NCI-H510A (cell line): Measurements from ENCODE around the gene ENTREP1.
"Not testable (repeated sequence)": the region's sequence is repeated elsewhere in the genome, so short reads cannot be mapped to it uniquely, and the experiment has no call there.

ENCODE experiments used
- DNase-seq: peaks from one replicate; lab custom pipeline; 2025; lab: John Stamatoyannopoulos, UW

ENTREP1 gene

DNA sequence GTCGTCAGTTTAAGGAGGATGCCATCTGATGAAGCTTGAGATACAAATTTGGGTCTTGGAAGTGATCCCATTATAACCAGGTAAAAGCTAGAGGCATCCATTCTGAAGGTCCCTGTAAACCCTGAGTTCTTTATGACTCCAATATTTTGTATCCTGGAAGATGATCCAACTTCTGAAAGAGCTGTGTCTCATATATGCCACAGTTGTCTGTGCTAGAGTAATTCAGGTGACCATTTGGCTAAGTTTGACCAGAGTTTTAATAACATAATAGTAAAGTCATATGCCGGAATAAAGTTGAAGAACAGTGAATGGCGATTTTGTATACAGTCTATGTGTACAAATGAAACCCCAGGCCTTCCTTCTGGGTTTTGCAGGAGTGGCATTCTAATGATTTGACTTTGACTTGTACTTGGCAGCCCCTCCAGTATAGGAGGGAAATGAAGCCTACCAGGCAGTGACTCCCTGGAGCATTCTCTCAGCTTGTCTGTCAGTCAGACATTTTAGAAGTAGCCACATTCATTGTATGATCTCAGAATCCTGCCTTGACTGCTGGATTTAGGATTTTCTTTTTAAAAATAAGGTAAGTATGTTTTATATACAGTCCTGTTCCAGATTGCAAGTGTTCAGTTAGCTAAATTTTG lies 39.6 kb downstream of the ENTREP1 start:
- no peak for DNase-seq

GRCh38 chr9:69370430-69370829 lies 45.4 kb downstream of the ENTREP1 start:
- no peak for DNase-seq

GRCh38 chr9:69371001-69371400 lies 46.0 kb downstream of the ENTREP1 start:
- no peak for DNase-seq

DNA sequence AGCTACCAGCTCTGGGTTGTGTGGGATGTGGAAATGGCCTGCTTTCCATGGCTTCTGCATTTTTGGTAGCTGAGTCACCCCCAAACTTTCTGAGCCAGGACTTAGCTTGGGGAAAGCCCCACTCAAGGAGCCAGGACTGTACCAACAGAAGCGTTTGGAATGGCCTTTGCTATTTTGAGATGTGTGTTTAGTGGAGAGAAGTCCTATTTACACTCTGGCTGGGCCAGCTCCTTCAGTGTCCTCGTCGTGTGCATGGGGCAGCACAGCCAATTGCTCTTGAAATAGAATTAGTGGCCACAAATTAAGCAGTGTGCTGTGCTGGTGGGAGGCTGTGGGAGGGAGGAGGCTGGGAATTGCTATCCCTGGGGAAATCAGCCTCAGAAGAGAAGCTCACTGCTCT lies 51.6 kb downstream of the ENTREP1 start:
- no peak for DNase-seq

DNA sequence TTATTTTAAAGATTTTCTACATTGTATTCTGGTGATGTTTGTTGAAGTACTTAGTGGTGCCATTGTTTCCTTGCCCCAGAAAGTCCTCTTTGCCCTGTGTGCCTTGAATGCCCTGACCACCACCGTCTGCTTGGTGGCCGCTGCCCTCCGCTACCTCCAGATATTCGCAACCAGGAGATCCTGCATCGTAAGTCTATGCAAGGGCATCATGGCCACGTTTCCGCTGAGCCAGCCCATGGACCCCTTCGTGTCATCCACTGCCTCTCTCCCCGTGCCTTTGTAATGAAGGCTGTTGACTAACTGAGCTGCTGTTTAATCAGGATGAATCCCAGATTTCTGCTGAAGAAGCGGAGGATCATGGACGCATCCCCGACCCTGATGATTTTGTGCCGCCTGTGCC lies 52.3 kb downstream of the ENTREP1 start:
- no peak for DNase-seq

GRCh38 chr9:69377981-69378380 lies 53.0 kb downstream of the ENTREP1 start:
- DNase-seq, result no peak

DNA sequence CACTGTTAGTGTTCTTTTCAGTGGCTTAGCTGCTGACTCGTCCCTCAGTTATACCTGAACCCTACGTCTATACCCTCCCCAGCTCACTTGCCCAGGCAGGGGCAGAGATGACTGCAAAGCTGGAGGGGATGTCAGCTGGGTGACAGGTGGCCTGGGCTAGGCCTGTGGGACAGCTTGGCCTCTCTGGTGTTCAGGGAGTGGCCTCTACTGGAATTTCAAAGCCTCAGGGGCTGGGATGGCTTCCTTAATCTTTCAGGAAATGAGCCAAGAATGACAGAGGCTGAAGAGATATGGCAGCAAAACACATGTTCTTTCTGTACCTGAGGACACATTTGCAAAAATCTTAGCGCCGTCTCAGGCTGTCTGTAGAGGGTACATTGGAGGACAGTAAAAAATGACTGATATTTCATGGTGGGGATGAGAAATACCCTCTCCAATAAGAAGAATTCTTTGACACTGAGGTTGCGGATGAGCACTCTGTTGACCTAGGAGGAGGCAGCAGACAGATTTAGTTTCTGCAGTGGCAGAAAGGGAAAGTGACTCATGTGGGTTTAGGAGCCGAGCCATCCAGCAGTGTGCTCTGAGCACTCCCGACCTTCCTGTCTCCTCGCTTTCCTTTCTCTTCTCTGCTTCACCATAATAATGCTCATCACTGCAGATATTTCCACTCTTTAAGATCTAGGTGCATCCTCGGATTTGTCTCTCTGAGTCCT lies 54.4 kb downstream of the ENTREP1 start:
- DNase-seq, result no peak

DNA sequence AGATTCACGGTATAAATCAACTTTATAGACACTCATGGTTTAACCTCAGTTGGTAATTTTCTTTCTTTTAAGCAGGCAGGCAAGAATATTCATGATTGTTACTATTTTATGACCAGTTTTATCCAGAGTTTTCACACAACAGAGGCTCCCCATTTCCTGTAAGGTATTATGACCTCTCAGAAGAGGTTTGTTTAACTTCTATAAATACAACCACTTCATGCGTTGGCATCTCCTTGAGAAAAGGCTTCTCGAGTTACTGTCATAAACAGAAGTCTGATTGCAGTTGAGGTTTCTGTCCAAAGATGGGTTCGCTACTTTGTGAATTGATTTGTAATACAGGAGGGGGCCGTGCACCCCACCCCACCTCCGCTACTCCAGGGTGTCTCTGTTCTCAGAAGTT lies 55.3 kb downstream of the ENTREP1 start:
- no peak for DNase-seq

- DNase-seq, result no peak
Observed at GRCh38 chr9:69380811-69381210, 55.8 kb downstream of the ENTREP1 start.

DNA sequence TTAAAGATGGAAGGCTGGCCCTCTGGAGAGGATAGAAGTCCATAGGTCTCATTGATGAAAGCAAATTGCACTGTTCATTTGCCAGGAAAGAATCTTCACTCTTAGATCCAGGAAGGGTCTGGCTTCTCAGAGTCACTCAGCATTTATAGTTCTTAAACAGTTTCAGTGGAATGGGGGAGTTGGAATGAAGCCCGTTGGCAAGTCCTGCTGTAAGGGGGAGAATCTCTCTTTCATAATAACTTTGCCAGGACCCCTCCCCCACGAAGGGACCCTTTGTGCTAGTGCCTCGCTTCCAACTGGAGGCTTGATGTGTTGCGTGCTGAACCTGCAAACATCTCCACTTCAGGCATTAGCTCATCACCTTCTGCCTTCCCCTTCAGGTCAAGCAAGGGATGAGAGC lies 57.1 kb downstream of the ENTREP1 start:
- no peak for DNase-seq

DNA sequence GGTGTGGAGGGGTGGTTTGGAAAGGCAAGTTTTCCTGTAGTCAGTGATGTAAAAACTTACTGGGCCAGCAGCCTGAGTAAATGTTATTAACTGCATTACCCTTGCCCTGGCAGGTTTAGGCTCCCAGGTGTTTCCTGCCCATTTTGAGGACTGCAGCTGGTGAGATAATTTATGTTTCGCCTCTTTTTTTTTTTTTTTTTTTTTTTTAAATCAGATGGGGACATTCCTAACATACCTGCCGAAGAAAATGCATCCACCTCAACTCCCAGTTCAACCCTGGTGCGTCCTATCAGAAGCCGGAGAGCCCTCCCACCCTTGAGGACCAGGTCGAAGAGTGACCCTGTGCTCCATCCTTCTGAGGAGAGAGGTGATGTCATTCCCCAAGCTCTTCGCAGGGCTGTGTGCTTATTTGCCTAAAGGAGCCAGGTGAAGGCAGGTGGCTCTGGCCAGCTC lies 60.6 kb downstream of the ENTREP1 start:
- DNase-seq, result no peak

DNA sequence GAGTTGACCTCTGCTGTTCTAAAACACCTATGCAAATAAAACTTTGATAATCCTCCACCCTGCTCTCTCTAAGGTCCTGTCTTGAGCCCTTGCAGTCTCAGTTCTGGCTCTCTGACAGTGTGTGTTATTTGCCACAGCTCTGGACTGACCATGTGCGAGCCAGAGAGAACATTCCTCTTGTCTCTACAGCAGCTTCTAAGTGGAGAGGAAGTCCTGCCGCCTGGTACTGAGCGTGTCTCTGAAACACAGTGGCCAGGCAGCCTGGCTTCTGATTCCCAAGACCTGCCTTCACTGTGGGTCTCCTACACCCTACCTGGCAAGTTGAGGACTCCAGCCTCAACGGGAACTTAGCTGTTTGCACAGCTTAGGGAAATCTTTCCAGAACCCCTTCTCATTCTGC lies 61.6 kb downstream of the ENTREP1 start:
- DNase-seq, result no peak

DNA sequence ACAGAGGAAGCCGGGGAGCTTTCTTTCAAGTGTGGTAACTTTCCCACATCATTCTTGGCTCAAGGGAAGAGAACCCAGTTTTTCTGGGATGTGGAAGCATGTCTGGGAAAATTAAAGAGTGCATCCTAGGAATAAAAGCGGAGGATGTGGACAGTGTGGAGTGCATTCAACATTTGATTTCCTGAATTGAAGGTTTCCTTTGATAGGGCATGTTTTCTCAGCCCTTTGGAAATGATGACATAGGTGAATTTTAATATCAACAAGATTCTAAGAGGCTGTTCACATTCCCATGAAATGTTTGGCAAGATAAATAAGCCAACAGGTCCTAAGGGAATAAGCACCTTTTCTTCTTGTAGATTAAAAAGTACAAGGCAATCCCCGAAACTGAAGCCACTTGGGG lies 63.6 kb downstream of the ENTREP1 start:
- no peak for DNase-seq

- DNase-seq, result no peak
Observed at GRCh38 chr9:69389437-69389995, 64.5 kb downstream of the ENTREP1 start.

DNA sequence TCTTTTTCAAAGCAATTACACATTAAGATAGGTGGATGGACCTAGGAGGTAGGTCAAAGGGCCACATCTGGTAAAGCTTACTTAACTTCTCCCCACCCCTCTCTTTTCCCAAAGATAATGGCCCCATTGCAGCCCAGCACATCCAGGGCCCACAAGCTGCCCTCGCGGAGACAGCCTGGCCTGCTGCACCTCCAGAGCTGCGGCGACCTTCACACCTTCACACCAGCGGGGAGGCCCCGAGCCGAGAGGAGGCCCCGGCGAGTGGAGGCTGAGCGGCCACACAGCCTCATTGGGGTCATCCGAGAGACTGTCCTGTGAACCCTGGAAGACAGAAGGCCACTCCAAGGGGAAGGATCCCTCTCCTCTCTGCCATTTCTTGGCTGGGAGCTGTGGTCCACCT lies 66.5 kb downstream of the ENTREP1 start:
- DNase-seq, result no peak

- no peak for DNase-seq
Observed at GRCh38 chr9:69391946-69392345, 66.9 kb downstream of the ENTREP1 start.

- no peak for DNase-seq
Observed at GRCh38 chr9:69392826-69393225, 67.8 kb downstream of the ENTREP1 start.

DNA sequence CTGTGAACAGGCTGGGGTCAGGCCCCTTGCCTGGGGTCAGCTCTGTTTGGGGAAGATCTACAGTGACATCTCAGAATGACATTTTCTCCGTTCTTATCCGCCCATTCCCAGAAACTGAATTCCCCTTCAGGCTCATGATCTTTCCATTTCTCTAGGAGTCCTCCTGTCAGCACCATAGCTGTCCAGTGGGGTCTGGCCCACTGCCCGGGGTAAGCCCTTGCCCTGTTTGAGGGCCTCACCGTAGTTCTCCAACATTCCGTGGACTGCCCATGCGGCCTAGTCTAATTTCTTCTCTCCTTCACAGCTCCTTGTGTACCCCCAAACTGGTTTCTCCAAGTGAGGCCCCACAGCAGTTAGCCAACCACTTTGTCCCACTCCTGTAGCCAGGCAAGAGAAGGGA lies 68.4 kb downstream of the ENTREP1 start:
- DNase-seq, result no peak

DNA sequence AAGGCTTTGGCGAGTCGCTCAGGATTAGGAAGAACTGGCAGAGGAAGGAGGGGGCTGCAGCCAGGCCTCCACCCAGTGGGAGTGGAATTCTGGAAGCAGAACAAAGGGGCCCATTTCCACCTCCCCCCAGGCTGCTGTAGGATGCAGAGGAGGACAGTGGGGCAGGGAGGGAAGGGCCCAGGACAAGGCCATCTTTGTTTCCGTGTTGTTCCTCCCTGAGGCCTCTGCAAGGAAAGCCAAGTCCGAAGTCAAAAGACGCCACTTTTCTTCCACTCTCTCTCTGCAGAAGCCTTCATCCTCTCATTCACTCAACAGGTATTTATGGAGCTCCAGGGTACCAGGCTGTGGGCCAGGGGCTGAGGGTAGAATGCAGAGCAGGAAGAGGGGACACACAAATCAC lies 70.7 kb downstream of the ENTREP1 start:
- DNase-seq, result no peak

GRCh38 chr9:69396759-69397158 lies 71.7 kb downstream of the ENTREP1 start:
- DNase-seq, result no peak

- DNase-seq, result no peak
Observed at GRCh38 chr9:69397384-69398214, 72.6 kb downstream of the ENTREP1 start.

DNA sequence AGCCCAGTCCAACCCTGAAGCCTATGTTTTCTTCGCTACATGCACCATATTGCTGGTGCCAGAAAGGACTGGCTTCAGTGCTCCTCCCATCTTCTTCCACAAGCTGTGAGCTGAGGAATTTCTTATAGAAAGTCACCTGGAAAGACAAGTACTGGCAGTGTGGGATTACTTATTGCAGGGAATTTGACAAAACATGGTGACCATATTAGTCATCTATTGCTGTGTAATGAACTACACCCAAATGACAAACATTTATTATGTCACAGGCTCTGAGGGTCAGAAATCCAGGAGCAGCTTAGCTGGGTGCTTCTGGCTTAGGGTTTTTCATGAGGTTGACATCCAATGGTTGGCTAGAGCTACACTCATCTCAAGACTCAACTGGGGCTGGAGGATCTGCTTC lies 75.5 kb downstream of the ENTREP1 start:
- no peak for DNase-seq

- not testable (repeated sequence) for DNase-seq
Observed at GRCh38 chr9:69409936-69410335, 84.9 kb downstream of the ENTREP1 start.
